NCI-H69 (cell line): ENCODE measurements around the gene PRAMEF4.
"Not testable (repeated sequence)": the region's sequence is repeated elsewhere in the genome, so short reads cannot be mapped to it uniquely, and the experiment has no call there.

ENCODE experiments used
- DNase-seq: peaks from one replicate; lab custom pipeline; 2025; lab: John Stamatoyannopoulos, UW

Gene PRAMEF4

DNA sequence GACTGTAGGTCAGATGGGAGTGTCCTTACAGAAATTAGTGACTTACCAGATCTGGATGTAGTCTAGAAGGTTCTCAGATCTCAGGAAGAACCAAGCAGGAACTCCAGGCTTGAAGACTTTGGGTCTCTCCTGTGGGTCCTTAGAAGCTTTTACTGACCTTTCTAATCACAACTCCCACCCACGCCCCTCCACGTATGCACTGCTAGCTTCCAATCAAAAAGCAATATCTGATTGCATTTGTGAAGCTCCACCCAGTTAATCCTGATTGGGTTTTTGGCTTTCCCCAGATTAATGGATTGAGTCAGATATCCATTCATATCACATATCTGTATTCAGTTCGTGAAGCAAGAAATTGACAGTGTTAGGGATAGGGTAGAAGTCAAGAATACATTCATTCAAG, at the start of gene PRAMEF4:
Gene PRAMEF4 (minus strand): TSS at position 101 of the 400 bp plus-strand sequence. CDS start 2,807 bp downstream, outside the sequence.
- DNase-seq = not testable (repeated sequence)

DNA sequence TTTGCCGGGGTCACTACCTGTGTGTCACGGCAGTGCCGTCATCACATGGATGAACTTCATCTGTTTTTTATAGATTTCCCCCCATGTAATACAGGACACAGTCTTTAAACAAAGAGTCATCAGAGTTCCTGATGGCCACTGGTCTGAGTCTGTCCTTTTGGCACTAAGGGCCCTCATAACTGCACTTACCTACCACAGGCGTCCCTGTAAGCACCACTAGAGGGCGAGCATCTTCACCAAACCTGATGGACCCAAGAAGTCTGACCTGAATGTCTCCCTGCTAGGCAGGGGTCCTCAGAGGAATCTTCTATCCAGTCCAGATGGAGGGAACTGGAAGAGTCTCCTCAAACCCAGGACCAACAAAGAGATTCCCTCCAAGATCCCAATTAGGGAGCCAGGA, 38.4 kb upstream of the PRAMEF4 start:
- DNase-seq = not testable (repeated sequence)

DNA sequence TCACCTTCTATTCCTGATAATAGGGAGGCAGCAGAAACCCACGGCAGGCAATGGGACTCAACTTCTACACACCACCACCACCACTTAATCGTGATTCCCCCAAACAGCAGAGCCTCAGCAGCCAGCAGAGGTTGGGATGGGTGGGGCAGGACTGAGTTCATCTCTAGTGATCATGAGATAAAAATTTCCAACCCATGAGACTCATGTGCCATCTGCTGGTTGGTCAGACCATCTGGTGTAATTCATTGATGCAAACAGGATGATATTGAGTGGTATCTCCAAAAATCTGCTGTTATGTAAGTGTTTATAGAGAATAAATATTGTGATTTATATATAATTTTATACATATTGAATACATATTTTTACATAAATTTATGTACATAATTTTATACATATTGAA, 35.7 kb upstream of the PRAMEF4 start:
- DNase-seq = not testable (repeated sequence)

DNA sequence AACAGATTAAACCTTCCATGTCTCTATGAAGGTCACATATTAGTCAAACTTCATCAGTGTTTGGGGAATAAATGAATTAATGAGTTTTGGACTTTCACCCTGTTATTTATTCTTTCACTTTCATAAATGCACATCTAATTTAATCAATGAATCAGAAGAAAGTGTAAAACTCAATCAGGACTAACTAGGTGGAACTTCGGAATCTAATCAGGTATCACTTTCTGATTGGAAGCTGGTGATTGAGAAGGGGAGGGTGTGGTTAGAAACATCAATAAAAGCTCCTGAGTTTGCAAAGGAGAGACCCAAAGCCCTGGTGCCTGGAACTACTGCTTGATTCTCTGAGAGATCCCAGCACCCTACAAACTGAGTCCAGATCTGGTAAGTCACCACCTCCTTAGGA, 30.3 kb upstream of the PRAMEF4 start, which contains the start of gene PRAMEF7:
Gene PRAMEF7 (plus strand): TSS at position 301 of the 400 bp plus-strand sequence. CDS start 1,083 bp downstream, outside the sequence.
- not testable (repeated sequence) for DNase-seq

DNA sequence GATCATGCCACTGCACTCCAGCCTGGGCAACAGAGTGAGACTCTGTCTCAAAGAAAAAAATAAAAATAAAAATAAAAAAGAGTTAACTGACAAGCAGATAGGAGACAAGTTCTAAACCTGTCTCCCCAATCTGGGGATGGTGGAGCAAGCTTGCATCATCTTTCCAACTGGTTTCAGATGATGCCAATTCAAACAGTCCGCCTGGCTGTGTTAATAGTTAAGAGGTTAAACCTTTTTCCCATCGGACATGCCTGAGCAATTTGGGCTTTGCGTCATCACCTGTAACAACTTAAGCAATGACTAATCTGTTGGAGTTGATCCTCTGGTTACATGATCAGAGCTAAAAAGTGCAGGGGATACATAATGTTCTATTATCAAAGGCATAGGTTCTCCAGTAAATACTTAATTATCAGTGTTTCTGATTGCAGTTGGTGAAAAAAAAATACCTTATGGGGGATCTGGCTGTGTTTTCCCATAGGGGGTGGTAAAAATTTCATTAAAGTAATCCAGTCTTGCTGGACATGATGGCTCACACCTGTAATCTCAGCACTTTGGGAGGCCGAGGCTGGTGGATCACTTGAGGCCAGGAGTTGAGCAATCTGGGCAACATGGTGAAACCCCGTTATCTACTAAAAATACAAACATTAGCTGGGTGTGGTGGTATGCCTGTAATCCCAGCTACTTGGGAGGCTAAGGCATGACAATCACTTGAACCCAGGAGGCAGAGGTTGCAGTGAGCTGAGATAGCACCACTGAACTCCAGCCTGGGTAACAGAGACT, 18.0 kb upstream of the PRAMEF4 start:
- not testable (repeated sequence) for DNase-seq

DNA sequence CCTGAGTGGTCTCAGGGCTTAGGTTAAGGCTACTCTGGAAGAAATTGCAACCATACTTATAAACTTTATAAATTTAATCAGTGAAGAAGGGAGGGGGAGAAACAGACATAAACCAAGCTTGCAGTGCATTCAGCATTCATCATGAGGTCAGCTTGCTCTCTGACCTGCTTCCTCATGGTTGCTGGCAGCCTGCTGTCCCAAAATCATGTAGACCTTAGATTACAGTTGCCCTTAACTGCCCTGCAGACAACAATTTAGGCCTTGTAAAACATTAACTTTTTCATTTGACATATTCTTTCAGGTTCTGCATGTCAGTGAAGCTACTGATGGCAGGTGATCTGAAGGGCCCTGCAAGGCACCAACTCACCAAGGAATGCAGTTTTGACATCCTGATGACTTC, 13.2 kb upstream of the PRAMEF4 start:
- DNase-seq = not testable (repeated sequence)

DNA sequence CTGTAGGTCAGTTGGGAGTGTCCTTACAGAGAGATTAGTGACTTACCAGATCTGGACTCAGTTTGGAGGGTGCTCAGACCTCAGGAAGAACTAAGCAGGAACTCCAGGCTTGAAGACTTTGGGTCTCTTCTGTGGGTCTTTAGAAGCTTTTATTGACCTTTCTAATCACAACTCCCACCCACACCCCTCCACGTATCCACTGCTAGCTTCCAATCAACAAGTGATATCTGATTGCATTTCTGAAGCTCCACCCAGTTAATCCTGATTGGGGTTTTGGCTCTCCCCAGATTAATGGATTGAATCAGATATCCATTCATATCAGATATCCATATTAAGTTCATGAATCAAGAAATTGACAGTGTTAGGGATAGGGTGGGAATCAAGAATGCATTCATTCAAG, 12.2 kb upstream of the PRAMEF4 start, which contains the start of gene PRAMEF10:
Gene PRAMEF10 (minus strand): TSS at position 101 of the 400 bp plus-strand sequence. CDS start 2,423 bp downstream, outside the sequence.
- not testable (repeated sequence) for DNase-seq

DNA sequence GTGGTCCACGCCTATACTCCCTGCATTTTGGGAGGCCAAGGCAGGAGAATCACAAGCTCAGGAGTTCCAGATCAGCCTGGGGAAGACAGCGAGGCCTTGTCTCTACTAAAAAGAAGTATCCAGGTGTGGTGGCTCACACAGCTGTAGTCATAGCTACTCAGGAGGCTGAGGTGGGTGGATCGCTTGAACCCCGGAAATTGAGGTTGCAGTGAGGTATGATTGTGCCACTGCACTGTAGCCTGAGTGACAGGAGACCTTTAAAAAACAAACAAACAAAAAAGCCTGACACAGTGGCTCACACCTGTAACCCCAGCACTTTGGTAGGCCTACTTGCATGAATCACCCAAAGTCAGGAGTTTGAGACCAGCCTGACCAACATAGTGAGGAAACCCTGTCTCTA, 7.5 kb downstream of the PRAMEF4 start:
- DNase-seq = not testable (repeated sequence)

DNA sequence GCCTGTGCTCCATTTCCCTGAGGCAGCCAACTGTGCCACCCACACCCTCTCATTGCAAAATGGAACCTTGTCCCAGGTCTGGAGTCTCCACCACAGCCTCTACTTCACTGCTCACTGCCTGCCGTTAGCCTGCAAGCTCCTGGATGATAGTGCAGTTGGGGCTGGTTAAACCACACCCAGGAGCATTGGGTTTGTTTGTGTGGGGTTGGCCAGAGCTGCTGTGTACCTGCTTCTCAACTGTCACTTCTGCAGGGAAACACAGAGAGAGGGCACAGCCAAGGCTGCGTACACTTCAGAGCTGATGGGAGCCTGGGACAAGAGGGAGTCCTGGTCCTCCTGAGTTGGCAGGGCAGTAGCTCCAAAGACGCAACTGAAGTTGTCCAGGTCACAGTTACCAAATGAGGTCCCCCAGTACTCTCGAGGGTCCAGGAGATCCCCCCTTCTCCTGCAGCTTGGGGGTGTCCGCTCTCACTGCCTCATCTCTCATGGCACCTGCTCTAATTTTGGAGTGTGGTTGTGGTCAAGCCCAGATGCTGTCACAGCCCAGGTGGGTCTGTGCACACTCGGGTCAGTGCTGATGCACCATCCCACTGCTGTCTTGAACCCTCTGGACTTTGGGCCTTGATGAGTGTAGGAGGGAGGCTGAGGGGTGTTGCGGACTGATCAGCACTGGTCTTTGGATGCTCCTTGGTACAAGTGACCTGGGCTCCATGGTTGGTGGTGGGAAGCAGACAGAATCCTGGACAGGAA, 22.7 kb downstream of the PRAMEF4 start:
- DNase-seq = not testable (repeated sequence)

DNA sequence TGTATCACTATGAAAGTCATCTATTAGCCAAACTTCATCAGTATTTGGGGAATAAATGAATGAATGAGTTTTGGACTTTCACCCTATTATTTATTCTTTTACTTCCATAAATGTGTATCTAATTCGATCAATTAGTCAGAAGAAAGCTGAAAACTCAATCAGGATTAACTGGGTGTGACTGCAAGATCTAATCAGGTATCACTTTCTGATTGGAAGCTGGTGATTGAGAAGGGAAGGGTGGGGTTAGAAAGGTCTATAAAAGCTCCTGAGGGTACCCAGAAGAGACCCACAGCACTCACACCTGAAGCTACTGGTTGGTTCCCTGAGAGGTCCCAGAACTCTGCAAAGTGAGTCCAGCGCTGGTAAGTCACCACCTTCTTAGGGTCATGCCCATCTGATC, 29.2 kb downstream of the PRAMEF4 start, which contains the start of gene PRAMEF2:
Gene PRAMEF2 (plus strand): TSS at position 301 of the 400 bp plus-strand sequence. CDS start 1,924 bp downstream, outside the sequence.
- DNase-seq = not testable (repeated sequence)

DNA sequence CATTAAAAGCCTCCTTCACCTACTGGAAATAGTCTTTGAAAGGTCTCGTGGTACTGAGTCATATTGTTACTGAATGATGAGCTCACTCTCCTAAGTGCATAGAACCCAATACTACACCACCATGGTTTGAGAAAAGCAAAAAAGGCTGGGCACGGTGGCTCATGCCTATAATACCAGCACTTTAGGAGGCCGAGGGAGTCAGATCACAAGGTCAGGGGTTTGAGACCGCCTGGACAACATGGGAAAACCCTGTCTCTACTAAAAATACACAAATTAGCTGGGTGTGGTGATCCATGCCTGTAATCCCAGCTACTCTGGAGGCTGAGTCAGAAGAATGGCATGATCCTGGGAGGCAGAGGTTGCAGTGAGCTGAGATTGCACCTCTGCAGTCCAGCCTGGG, 34.2 kb downstream of the PRAMEF4 start:
- DNase-seq = no peak

DNA sequence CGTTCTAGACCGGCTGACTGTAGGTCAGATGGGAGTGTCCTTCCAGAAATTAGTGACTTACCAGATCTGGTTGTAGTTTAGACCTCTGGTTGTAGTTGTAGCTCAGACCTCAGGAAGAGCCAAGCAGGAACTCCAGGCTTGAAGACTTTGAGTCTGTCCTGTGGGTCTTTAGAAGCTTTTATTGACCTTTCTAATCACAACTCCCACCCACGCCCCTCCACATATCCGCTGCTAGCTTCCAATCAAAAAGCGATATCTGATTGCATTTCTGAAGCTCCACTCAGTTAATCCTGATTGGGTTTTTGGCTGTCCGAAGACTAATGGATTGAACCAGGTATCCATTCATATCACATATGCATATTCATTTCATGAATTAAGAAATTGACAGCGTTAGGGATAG, 37.4 kb downstream of the PRAMEF4 start, which contains the start of gene HNRNPCL1:
Gene HNRNPCL1 (minus strand): TSS at position 101 of the 400 bp plus-strand sequence. CDS start 431 bp downstream, outside the sequence.
- DNase-seq = not testable (repeated sequence)

DNA sequence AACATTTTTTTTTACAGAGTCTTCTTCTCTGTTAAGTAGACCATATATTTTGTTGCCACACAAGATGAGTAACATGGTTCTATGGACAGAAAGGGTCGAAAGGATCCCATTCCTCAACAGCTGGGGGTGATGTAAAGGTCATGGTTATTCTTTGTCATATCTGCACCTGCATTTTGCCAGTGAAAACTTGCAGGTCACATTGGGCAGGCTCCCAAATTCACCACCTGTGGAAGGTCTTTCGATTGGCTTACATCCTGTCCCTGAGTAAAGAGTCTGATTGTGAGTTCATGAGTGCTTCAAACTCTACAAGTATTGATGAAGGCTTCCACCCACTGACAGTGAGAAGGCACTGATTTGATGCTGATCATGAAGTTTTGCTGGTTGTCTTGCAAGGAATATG, 52.8 kb downstream of the PRAMEF4 start:
- not testable (repeated sequence) for DNase-seq

DNA sequence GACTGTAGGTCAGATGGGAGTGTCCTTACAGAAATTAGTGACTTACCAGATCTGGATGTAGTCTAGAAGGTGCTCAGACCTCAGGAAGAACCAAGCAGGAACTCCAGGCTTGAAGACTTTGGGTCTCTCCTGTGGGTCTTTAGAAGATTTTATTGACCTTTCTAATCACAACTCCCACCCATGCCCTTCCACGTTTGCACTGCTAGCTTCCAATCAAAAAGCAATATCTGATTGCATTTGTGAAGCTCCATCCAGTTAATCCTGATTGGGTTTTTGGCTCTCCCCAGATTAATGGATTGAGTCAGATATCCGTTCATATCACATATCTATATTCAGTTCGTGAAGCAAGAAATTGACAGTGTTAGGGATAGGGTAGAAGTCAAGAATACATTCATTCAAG, 54.7 kb downstream of the PRAMEF4 start, which contains the start of gene PRAMEF11:
Gene PRAMEF11 (minus strand): TSS at position 101 of the 400 bp plus-strand sequence. CDS start 2,621 bp downstream, outside the sequence.
- DNase-seq = not testable (repeated sequence)
